CD4-positive, alpha-beta memory T cell (primary cell): ENCODE results near the gene KBTBD12. TPM values are rescaled to one million over a fixed set of nuclear protein-coding genes. Genes with fewer than 3 reads are reported as not detected.

ENCODE experiments used
- CTCF ChIA-PET: fragments of 350-600 bp; sonication (Branson Sonifier 250); formaldehyde crosslinking; loops from one replicate; lab custom pipeline; 2021; ENCODE audit warnings: inconsistent platforms; ENCODE audit not compliant: partially characterized antibody; lab: Charles Lee
- POLR2A ChIA-PET: fragments of 350-600 bp; sonication (Branson Sonifier 250); formaldehyde crosslinking; loops from one replicate; lab custom pipeline; 2021; ENCODE audit not compliant: partially characterized antibody; lab: Charles Lee
- DNase-seq, 5 donors: peaks; one replicate each; pipeline versions ENCODE4 v3.0.0 to v3.0.0-alpha.2; 2020 to 2022; ENCODE audit warnings: mixed read lengths in 1 of 5
- H3K27ac ChIP-seq: one replicate; pipeline ENCODE4 v1.7.0; 2013; ENCODE audit warnings: low read depth, low read length
- H3K27me3 ChIP-seq: 2 replicates; pipeline ENCODE4 v1.7.0; 2013; ENCODE audit warnings: mild to moderate bottlenecking, low read length, moderate library complexity; ENCODE audit not compliant: insufficient read depth
- H3K36me3 ChIP-seq: 2 replicates; pipeline ENCODE4 v1.7.0; 2013; ENCODE audit warnings: mild to moderate bottlenecking, low read length, moderate library complexity; ENCODE audit not compliant: insufficient read depth
- H3K4me1 ChIP-seq: 2 replicates; pipeline ENCODE4 v1.7.0; 2013; ENCODE audit warnings: mild to moderate bottlenecking, low read length, moderate library complexity; ENCODE audit not compliant: insufficient read depth
- H3K4me3 ChIP-seq, 2 donors: one replicate each; pipeline ENCODE4 v1.7.0; 2013; ENCODE audit warnings: low read length in 2 of 2, mild to moderate bottlenecking in 1 of 2
- H3K9me3 ChIP-seq, 2 donors: one replicate each; pipeline ENCODE4 v1.7.0; 2013; ENCODE audit warnings: low read length in 2 of 2, control low read depth in 1 of 2; ENCODE audit not compliant: control insufficient read depth in 1 of 2
- H3K27ac Mint-ChIP-seq, 7 donors: one replicate each; pipeline ENCODE4 v1.8.0; 2020 to 2021; ENCODE audit warnings: mixed read lengths in 7 of 7, mild to moderate bottlenecking in 6 of 7, inconsistent platforms in 3 of 7, moderate library complexity in 3 of 7
- H3K27me3 Mint-ChIP-seq, 2 donors: one replicate each; pipeline ENCODE4 v1.8.0; 2020 to 2021; ENCODE audit warnings: mixed read lengths in 2 of 2
- H3K36me3 Mint-ChIP-seq, 2 donors: one replicate each; pipeline ENCODE4 v1.8.0; 2020 to 2021; ENCODE audit warnings: mixed read lengths in 2 of 2, inconsistent platforms in 1 of 2, mild to moderate bottlenecking in 1 of 2
- H3K4me1 Mint-ChIP-seq, 4 donors: one replicate each; pipeline ENCODE4 v1.8.0; 2020 to 2021; ENCODE audit warnings: mixed read lengths in 4 of 4, mild to moderate bottlenecking in 1 of 4
- H3K4me3 Mint-ChIP-seq, 8 donors: one replicate each; pipeline ENCODE4 v1.8.0; 2020 to 2021; ENCODE audit warnings: mixed read lengths in 8 of 8, mild to moderate bottlenecking in 7 of 8, moderate library complexity in 6 of 8, inconsistent platforms in 3 of 8
- H3K9me3 Mint-ChIP-seq, 8 donors: one replicate each; pipeline ENCODE4 v1.8.0; 2020 to 2021; ENCODE audit warnings: mixed read lengths in 8 of 8, mild to moderate bottlenecking in 5 of 8, inconsistent platforms in 3 of 8, moderate library complexity in 1 of 8
- intact Hi-C: fragments of 100-400 bp; cut with micrococcal nuclease; formaldehyde crosslinking; loops from one replicate; pipeline ENCODE4 v1.15.1; 2023
- polyA plus RNA-seq, 2 donors: library from polyadenylated mRNA; unstranded; fragments of 300-500 nt; fragmentation: Illumina TruSeq; gene quantifications; one replicate each; pipeline ENCODE4 v1.2.3, GENCODE V29; 2021
- total RNA-seq, 2 experiments: library from RNA; stranded (reverse); gene quantifications; one replicate each; pipeline ENCODE4 v1.2.3, GENCODE V29; 2021

The KBTBD12 gene
- total and polyA plus RNA-seq, 4 experiments from 2014 or later: 0.06 TPM; not detected in 3

DNA sequence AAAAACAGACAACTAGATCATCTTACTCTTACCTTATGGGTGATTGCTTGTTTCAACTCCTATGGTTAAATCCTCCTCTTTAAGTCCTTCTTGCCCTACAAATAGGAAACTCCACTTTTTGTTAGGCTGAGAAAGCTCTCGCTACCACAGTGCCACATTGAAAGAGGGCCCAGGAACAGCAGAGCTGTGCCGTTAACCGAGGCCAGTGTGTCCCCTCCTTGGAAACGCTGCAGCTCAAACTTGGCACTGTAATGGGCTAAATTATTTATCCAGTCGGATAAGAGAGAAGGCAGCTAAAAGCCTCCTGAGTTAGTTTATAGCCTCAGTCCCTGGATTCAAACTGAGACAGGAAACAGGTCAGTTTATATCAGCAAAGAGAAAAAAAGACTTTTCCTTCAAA, 46.1 kb downstream of the KBTBD12 start:
- no peak overlapping the region for H3K27ac Mint-ChIP-seq
- ChIA-PET POLR2A (no interaction called here), CTCF (interaction anchor here (1.0 to 2.9 kb wide), 3 partner anchors 8 to 386 kb away, joined by 3 to 9 read pairs (median 3); no protein-coding TSS in a partner anchor)
- Histone ChIP-seq H3K27me3 (no peaks in the 10 kb centered on the region), H3K9me3 (no peaks in the 10 kb centered on the region), H3K4me3 (no peak overlapping the region), H3K4me1 (no peaks in the 10 kb centered on the region), H3K27ac (no peak overlapping the region), H3K36me3 (no peaks in the 10 kb centered on the region)
- H3K4me3 Mint-ChIP-seq: no peak overlapping the region
- H3K36me3 Mint-ChIP-seq: no peaks in the 10 kb centered on the region
- intact Hi-C loops: no loop called here
- peaks cover 11 to 20% of the 10 kb centered on the region in 2 donors for H3K27me3 Mint-ChIP-seq
- DNase-seq: no peak
- peaks cover 0 to 4% (median 0%) of the 10 kb centered on the region in 8 donors for H3K9me3 Mint-ChIP-seq
- H3K4me1 Mint-ChIP-seq: no peaks in the 10 kb centered on the region

GRCh38 chr3:127961963-127962362, 46.9 kb downstream of the KBTBD12 start:
- intact Hi-C loops: no loop called here
- no peak overlapping the region for H3K27ac ChIP-seq
- H3K27ac Mint-ChIP-seq: no peak overlapping the region
- no peaks in the 10 kb centered on the region for H3K4me1 ChIP-seq
- peaks cover 0 to 4% (median 0%) of the 10 kb centered on the region in 8 donors for H3K9me3 Mint-ChIP-seq
- no peak for DNase-seq
- H3K27me3 ChIP-seq: no peaks in the 10 kb centered on the region
- no peaks in the 10 kb centered on the region for H3K9me3 ChIP-seq
- POLR2A ChIA-PET: no interaction called here
- peaks cover 13 to 22% of the 10 kb centered on the region in 2 donors for H3K27me3 Mint-ChIP-seq
- no peaks in the 10 kb centered on the region for H3K36me3 Mint-ChIP-seq
- CTCF ChIA-PET: interaction anchor here (2.9 kb wide), 1 partner anchor 387 kb away, joined by 9 read pairs; no protein-coding TSS in a partner anchor
- H3K36me3 ChIP-seq: no peaks in the 10 kb centered on the region
- no peak overlapping the region for H3K4me3 Mint-ChIP-seq
- no peaks in the 10 kb centered on the region for H3K4me1 Mint-ChIP-seq
- H3K4me3 ChIP-seq: no peak overlapping the region

DNA sequence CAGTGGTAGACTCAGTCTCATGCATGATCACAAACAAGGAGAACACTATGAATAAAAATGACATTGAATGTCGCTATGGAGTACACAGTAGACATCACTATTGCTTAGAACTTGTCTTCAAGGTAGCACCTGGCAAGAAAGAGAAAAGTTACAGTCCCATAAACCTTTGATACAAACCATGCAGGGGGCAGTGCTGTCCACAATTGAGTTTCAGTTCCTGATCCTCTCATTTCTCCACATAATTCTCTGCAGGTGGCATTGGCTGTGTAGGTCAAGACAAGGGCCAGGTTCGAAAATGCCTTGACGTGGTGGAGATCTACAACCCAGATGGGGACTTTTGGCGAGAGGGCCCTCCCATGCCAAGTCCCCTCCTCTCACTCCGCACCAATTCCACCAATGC, 47.9 kb downstream of the KBTBD12 start:
- H3K27me3 Mint-ChIP-seq: peaks cover 10 to 21% of the 10 kb centered on the region in 2 donors
- no peaks in the 10 kb centered on the region for H3K4me1 Mint-ChIP-seq
- intact Hi-C loops: no loop called here
- no peak overlapping the region for H3K27ac Mint-ChIP-seq
- peaks cover 0 to 4% (median 0%) of the 10 kb centered on the region in 8 donors for H3K9me3 Mint-ChIP-seq
- H3K27me3 ChIP-seq: no peaks in the 10 kb centered on the region
- no peak overlapping the region for H3K4me3 Mint-ChIP-seq
- H3K36me3 ChIP-seq: no peaks in the 10 kb centered on the region
- no peaks in the 10 kb centered on the region for H3K36me3 Mint-ChIP-seq
- no peak overlapping the region for H3K4me3 ChIP-seq
- no peak for DNase-seq
- H3K27ac ChIP-seq: no peak overlapping the region
- no peaks in the 10 kb centered on the region for H3K9me3 ChIP-seq
- ChIA-PET POLR2A (no interaction called here), CTCF (no interaction called here)
- H3K4me1 ChIP-seq: no peaks in the 10 kb centered on the region

- Histone ChIP-seq H3K27me3 (no peaks in the 10 kb centered on the region), H3K4me1 (no peaks in the 10 kb centered on the region), H3K27ac (no peak overlapping the region), H3K36me3 (no peaks in the 10 kb centered on the region), H3K9me3 (no peaks in the 10 kb centered on the region), H3K4me3 (no peak overlapping the region)
- DNase-seq: no peak
- peaks cover 10 to 21% of the 10 kb centered on the region in 2 donors for H3K27me3 Mint-ChIP-seq
- ChIA-PET CTCF (no interaction called here), POLR2A (no interaction called here)
- peaks cover 0 to 4% (median 0%) of the 10 kb centered on the region in 8 donors for H3K9me3 Mint-ChIP-seq
- no peaks in the 10 kb centered on the region for H3K4me1 Mint-ChIP-seq
- H3K4me3 Mint-ChIP-seq: no peak overlapping the region
- intact Hi-C loops: no loop called here
- H3K36me3 Mint-ChIP-seq: no peaks in the 10 kb centered on the region
- no peak overlapping the region for H3K27ac Mint-ChIP-seq
Measured at GRCh38 chr3:127964053-127964452, 49.0 kb downstream of the KBTBD12 start.

- ChIA-PET CTCF (no interaction called here), POLR2A (no interaction called here)
- no peak overlapping the region for H3K4me3 Mint-ChIP-seq
- H3K27me3 Mint-ChIP-seq: peaks cover 10 to 21% of the 10 kb centered on the region in 2 donors
- Histone ChIP-seq H3K36me3 (no peaks in the 10 kb centered on the region), H3K27me3 (no peaks in the 10 kb centered on the region), H3K27ac (no peak overlapping the region), H3K4me1 (no peaks in the 10 kb centered on the region), H3K9me3 (no peaks in the 10 kb centered on the region), H3K4me3 (no peak overlapping the region)
- intact Hi-C loops: no loop called here
- no peaks in the 10 kb centered on the region for H3K4me1 Mint-ChIP-seq
- no peak for DNase-seq
- H3K27ac Mint-ChIP-seq: no peak overlapping the region
- H3K36me3 Mint-ChIP-seq: no peaks in the 10 kb centered on the region
- peaks cover 0 to 4% (median 0%) of the 10 kb centered on the region in 8 donors for H3K9me3 Mint-ChIP-seq
Measured at GRCh38 chr3:127964816-127965215, 49.8 kb downstream of the KBTBD12 start.

- Histone ChIP-seq H3K9me3 (no peaks in the 10 kb centered on the region), H3K27me3 (no peaks in the 10 kb centered on the region), H3K27ac (no peak overlapping the region), H3K4me3 (no peak overlapping the region), H3K4me1 (no peaks in the 10 kb centered on the region), H3K36me3 (no peaks in the 10 kb centered on the region)
- no peak for DNase-seq
- Mint-ChIP-seq H3K9me3 (peaks cover 0 to 4% (median 0%) of the 10 kb centered on the region in 8 donors), H3K27me3 (peaks cover 8 to 19% of the 10 kb centered on the region in 2 donors), H3K4me3 (no peak overlapping the region), H3K27ac (no peak overlapping the region), H3K4me1 (no peaks in the 10 kb centered on the region), H3K36me3 (no peaks in the 10 kb centered on the region)
- ChIA-PET POLR2A (no interaction called here), CTCF (no interaction called here)
- intact Hi-C loops: no loop called here
Measured at GRCh38 chr3:127967316-127967715, 52.3 kb downstream of the KBTBD12 start.

GRCh38 chr3:127970966-127971592, 56.0 kb downstream of the KBTBD12 start:
- no peak overlapping the region for H3K4me3 ChIP-seq
- POLR2A ChIA-PET: no interaction called here
- no peak overlapping the region for H3K27ac ChIP-seq
- no peaks in the 10 kb centered on the region for H3K36me3 ChIP-seq
- no peaks in the 10 kb centered on the region for H3K27me3 ChIP-seq
- CTCF ChIA-PET: interaction anchor here (2.5 kb wide), 1 partner anchor 396 kb away, joined by 8 read pairs; no protein-coding TSS in a partner anchor
- no peaks in the 10 kb centered on the region for H3K9me3 ChIP-seq
- H3K27ac Mint-ChIP-seq: no peak overlapping the region
- no peaks in the 10 kb centered on the region for H3K4me1 Mint-ChIP-seq
- H3K4me1 ChIP-seq: no peaks in the 10 kb centered on the region
- H3K36me3 Mint-ChIP-seq: no peaks in the 10 kb centered on the region
- DNase-seq: peak in 4 of 5 donors; percentile 5 to 18 (median 12)
- peaks cover 0 to 2% (median 0%) of the 10 kb centered on the region in 8 donors for H3K9me3 Mint-ChIP-seq
- intact Hi-C loops: loop anchor here (1.0 kb wide), 1 partner anchor 319 kb away; no protein-coding TSS in a partner anchor
- H3K4me3 Mint-ChIP-seq: no peak overlapping the region
- H3K27me3 Mint-ChIP-seq: peaks cover 6 to 14% of the 10 kb centered on the region in 2 donors
